Panc1 (cell line): ENCODE data around the gene MGST1.

ENCODE experiments used
- CTCF ChIP-seq: fragments of 450-650 bp; IDR thresholded peaks from 2 replicates; pipeline ENCODE4 v1.5.1; 2017; ENCODE audit warnings: mild to moderate bottlenecking
- REST ChIP-seq, 2 experiments: IDR thresholded peaks; 2 replicates each; pipeline ENCODE4 v1.6.1; 2011 to 2012; ENCODE audit warnings: low read depth in 2 of 2, control low read depth in 1 of 2, low read length in 1 of 2, mild to moderate bottlenecking in 1 of 2, moderate library complexity in 1 of 2; ENCODE audit not compliant: insufficient read depth in 1 of 2

DNA sequence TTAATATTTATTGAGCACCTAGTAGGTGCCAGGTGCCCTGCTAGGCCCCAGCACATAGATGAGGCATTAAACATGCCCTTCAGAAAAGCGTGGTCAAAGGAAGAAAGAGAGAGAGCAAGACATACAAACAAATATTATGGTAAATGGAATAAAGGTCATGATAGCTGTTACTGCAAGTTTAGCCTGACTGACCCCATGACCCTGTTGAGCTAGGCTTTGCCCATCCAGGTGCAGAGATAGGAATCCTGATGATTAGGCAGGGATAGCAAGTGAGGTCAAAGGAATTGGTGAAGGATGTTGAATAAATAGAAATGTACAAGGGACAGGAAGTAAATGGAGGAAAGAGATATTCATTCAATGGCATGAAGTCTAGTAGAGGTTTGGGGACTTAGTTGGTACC is 36.5 kb upstream of the MGST1 start:
- TF ChIP-seq CTCF = no peak
- TF ChIP-seq REST (IDR thresholded peaks at IDR 0.05; ENCODE audit: insufficient read depth in 1 of 2, low read depth in 2 of 2, low read length in 1 of 2) = no peak
